Measurements from ENCODE around the gene VPS13D.

VPS13D gene

GRCh38 chr1:12502336-12503109 lies 272.7 kb downstream of the VPS13D start:
- Histone ChIP-seq H3K4me2 (ENCODE audit: low read length) (no peak overlapping the region), H3K36me3 (ENCODE audit: insufficient read depth, low read length) (no peaks in the 10 kb centered on the region), H2AFZ (ENCODE audit: low read length) (no peak overlapping the region), H3K4me1 (ENCODE audit: insufficient read depth, low read length, severe bottlenecking) (no peaks in the 10 kb centered on the region), H3K27me3 (ENCODE audit: insufficient read depth, low read length) (no peaks in the 10 kb centered on the region), H4K20me1 (ENCODE audit: insufficient read depth, low read length) (no peaks in the 10 kb centered on the region), H3K27ac (ENCODE audit: low read depth, low read length, poor library complexity, severe bottlenecking) (no peak overlapping the region), H3F3A (ENCODE audit: insufficient read depth, low read length) (no peaks in the 10 kb centered on the region), H3K9me2 (ENCODE audit: low read depth, low read length) (no peaks in the 10 kb centered on the region), H3K9ac (ENCODE audit: low read length) (no peak overlapping the region), H3K4me3 (ENCODE audit: low read depth, low read length, poor library complexity, severe bottlenecking) (no peak overlapping the region), H3K9me3 (ENCODE audit: low read length) (no peaks in the 10 kb centered on the region), H3K79me2 (ENCODE audit: insufficient read depth, low read length) (no peaks in the 10 kb centered on the region)
- TF ChIP-seq CTCF (IDR thresholded peaks at IDR 0.05; ENCODE audit: low read length): no peak
- TF ChIP-seq EZH2 (IDR thresholded peaks at IDR 0.05; ENCODE audit: borderline replicate concordance, low read length): no peak

GRCh38 chr1:12503709-12504108 lies 273.9 kb downstream of the VPS13D start:
- Histone ChIP-seq H3K9me3 (ENCODE audit: low read length) (no peaks in the 10 kb centered on the region), H3K27me3 (ENCODE audit: insufficient read depth, low read length) (no peaks in the 10 kb centered on the region), H3K9me2 (ENCODE audit: low read depth, low read length) (no peaks in the 10 kb centered on the region), H2AFZ (ENCODE audit: low read length) (no peak overlapping the region), H4K20me1 (ENCODE audit: insufficient read depth, low read length) (no peaks in the 10 kb centered on the region), H3K79me2 (ENCODE audit: insufficient read depth, low read length) (no peaks in the 10 kb centered on the region), H3K4me3 (ENCODE audit: low read depth, low read length, poor library complexity, severe bottlenecking) (no peak overlapping the region), H3K36me3 (ENCODE audit: insufficient read depth, low read length) (no peaks in the 10 kb centered on the region), H3F3A (ENCODE audit: insufficient read depth, low read length) (no peaks in the 10 kb centered on the region), H3K4me1 (ENCODE audit: insufficient read depth, low read length, severe bottlenecking) (no peaks in the 10 kb centered on the region), H3K4me2 (ENCODE audit: low read length) (no peak overlapping the region), H3K9ac (ENCODE audit: low read length) (no peak overlapping the region), H3K27ac (ENCODE audit: low read depth, low read length, poor library complexity, severe bottlenecking) (no peak overlapping the region)
- no peak for TF ChIP-seq CTCF (IDR thresholded peaks at IDR 0.05; ENCODE audit: low read length)
- TF ChIP-seq EZH2 (IDR thresholded peaks at IDR 0.05; ENCODE audit: borderline replicate concordance, low read length): no peak

GRCh38 chr1:12504601-12505000 lies 274.8 kb downstream of the VPS13D start:
- Histone ChIP-seq H3K36me3 (ENCODE audit: insufficient read depth, low read length) (no peaks in the 10 kb centered on the region), H3K27ac (ENCODE audit: low read depth, low read length, poor library complexity, severe bottlenecking) (no peak overlapping the region), H3K9me2 (ENCODE audit: low read depth, low read length) (no peaks in the 10 kb centered on the region), H3K27me3 (ENCODE audit: insufficient read depth, low read length) (no peaks in the 10 kb centered on the region), H3K79me2 (ENCODE audit: insufficient read depth, low read length) (no peaks in the 10 kb centered on the region), H3F3A (ENCODE audit: insufficient read depth, low read length) (no peaks in the 10 kb centered on the region), H3K9ac (ENCODE audit: low read length) (no peak overlapping the region), H3K9me3 (ENCODE audit: low read length) (no peaks in the 10 kb centered on the region), H4K20me1 (ENCODE audit: insufficient read depth, low read length) (no peaks in the 10 kb centered on the region), H3K4me2 (ENCODE audit: low read length) (no peak overlapping the region), H2AFZ (ENCODE audit: low read length) (no peak overlapping the region), H3K4me3 (ENCODE audit: low read depth, low read length, poor library complexity, severe bottlenecking) (no peak overlapping the region), H3K4me1 (ENCODE audit: insufficient read depth, low read length, severe bottlenecking) (no peaks in the 10 kb centered on the region)
- TF ChIP-seq EZH2 (IDR thresholded peaks at IDR 0.05; ENCODE audit: borderline replicate concordance, low read length): no peak
- no peak for TF ChIP-seq CTCF (IDR thresholded peaks at IDR 0.05; ENCODE audit: low read length)
